Mucosa of stomach (tissue), 1 donor: ENCODE data around the gene AKAP13.

Source experiments
- H3K27me3 ChIP-seq: one replicate; pipeline ENCODE4 v1.7.0; 2013; ENCODE audit warnings: mild to moderate bottlenecking, low read length; ENCODE audit not compliant: control insufficient read depth, insufficient read depth
- H3K36me3 ChIP-seq: one replicate; pipeline ENCODE4 v1.7.0; 2013; ENCODE audit warnings: low read length; ENCODE audit not compliant: control insufficient read depth, insufficient read depth
- H3K4me1 ChIP-seq: one replicate; pipeline ENCODE4 v1.7.0; 2013; ENCODE audit warnings: mild to moderate bottlenecking, low read length; ENCODE audit not compliant: control insufficient read depth, insufficient read depth
- H3K4me3 ChIP-seq: one replicate; pipeline ENCODE4 v1.7.0; 2013; ENCODE audit warnings: low read length
- H3K9ac ChIP-seq: one replicate; pipeline ENCODE4 v1.7.0; 2013; ENCODE audit warnings: mild to moderate bottlenecking, low read length, moderate library complexity
- H3K9me3 ChIP-seq: one replicate; pipeline ENCODE4 v1.7.0; 2013; ENCODE audit warnings: mild to moderate bottlenecking, low read length, moderate library complexity; ENCODE audit not compliant: control insufficient read depth
- donor health status: Pancreatic carcinoma.

AKAP13 gene

GRCh38 chr15:85763673-85764633 is 383.6 kb downstream of the AKAP13 start:
- Histone ChIP-seq H3K4me3 (no peak overlapping the region), H3K9me3 (no peaks in the 10 kb centered on the region), H3K9ac (no peak overlapping the region), H3K4me1 (no peaks in the 10 kb centered on the region), H3K27me3 (no peaks in the 10 kb centered on the region), H3K36me3 (peaks cover 6% of the 10 kb centered on the region)

- Histone ChIP-seq H3K9me3 (no peaks in the 10 kb centered on the region), H3K4me1 (no peaks in the 10 kb centered on the region), H3K4me3 (no peak overlapping the region), H3K9ac (no peak overlapping the region), H3K27me3 (no peaks in the 10 kb centered on the region), H3K36me3 (peaks cover 5% of the 10 kb centered on the region)
Observed at GRCh38 chr15:85764649-85765277, 384.4 kb downstream of the AKAP13 start.

- Histone ChIP-seq H3K9ac (no peak overlapping the region), H3K9me3 (no peaks in the 10 kb centered on the region), H3K27me3 (no peaks in the 10 kb centered on the region), H3K4me1 (no peaks in the 10 kb centered on the region), H3K4me3 (no peak overlapping the region), H3K36me3 (no peaks in the 10 kb centered on the region)
Observed at GRCh38 chr15:85766001-85766831, 385.8 kb downstream of the AKAP13 start.

GRCh38 chr15:85767785-85768529 is 387.6 kb downstream of the AKAP13 start:
- H3K36me3 ChIP-seq: no peaks in the 10 kb centered on the region
- H3K4me1 ChIP-seq: peaks cover 10% of the 10 kb centered on the region

GRCh38 chr15:85768595-85769168 is 388.3 kb downstream of the AKAP13 start:
- H3K4me1 ChIP-seq: peaks cover 18% of the 10 kb centered on the region
- no peaks in the 10 kb centered on the region for H3K36me3 ChIP-seq
- H3K9ac ChIP-seq: no peak overlapping the region

More at GRCh38 chr15:85767785-85768529, 387.6 kb downstream of the AKAP13 start:
- H3K9me3 ChIP-seq: no peaks in the 10 kb centered on the region
- no peaks in the 10 kb centered on the region for H3K27me3 ChIP-seq
- no peak overlapping the region for H3K4me3 ChIP-seq
- no peak overlapping the region for H3K9ac ChIP-seq

GRCh38 chr15:85769182-85769900 is 388.9 kb downstream of the AKAP13 start:
- no peaks in the 10 kb centered on the region for H3K9me3 ChIP-seq
- no peak overlapping the region for H3K4me3 ChIP-seq
- peaks cover 18% of the 10 kb centered on the region for H3K4me1 ChIP-seq
- H3K36me3 ChIP-seq: no peaks in the 10 kb centered on the region
- no peak overlapping the region for H3K9ac ChIP-seq
- H3K27me3 ChIP-seq: no peaks in the 10 kb centered on the region

More at GRCh38 chr15:85768595-85769168, 388.3 kb downstream of the AKAP13 start:
- no peaks in the 10 kb centered on the region for H3K27me3 ChIP-seq
- H3K4me3 ChIP-seq: no peak overlapping the region
- no peaks in the 10 kb centered on the region for H3K9me3 ChIP-seq

GRCh38 chr15:85770096-85771041 is 390.0 kb downstream of the AKAP13 start:
- peaks cover 18% of the 10 kb centered on the region for H3K4me1 ChIP-seq
- H3K9me3 ChIP-seq: no peaks in the 10 kb centered on the region
- H3K36me3 ChIP-seq: no peaks in the 10 kb centered on the region
- H3K4me3 ChIP-seq: no peak overlapping the region
- no peaks in the 10 kb centered on the region for H3K27me3 ChIP-seq
- H3K9ac ChIP-seq: no peak overlapping the region

GRCh38 chr15:85771271-85771670 is 390.9 kb downstream of the AKAP13 start:
- Histone ChIP-seq H3K9ac (no peak overlapping the region), H3K36me3 (no peaks in the 10 kb centered on the region), H3K4me1 (peaks cover 18% of the 10 kb centered on the region), H3K9me3 (no peaks in the 10 kb centered on the region), H3K4me3 (no peak overlapping the region), H3K27me3 (no peaks in the 10 kb centered on the region)

GRCh38 chr15:85771781-85772445 is 391.5 kb downstream of the AKAP13 start:
- no peaks in the 10 kb centered on the region for H3K27me3 ChIP-seq
- H3K36me3 ChIP-seq: no peaks in the 10 kb centered on the region
- peaks cover 18% of the 10 kb centered on the region for H3K4me1 ChIP-seq
- no peaks in the 10 kb centered on the region for H3K9me3 ChIP-seq
- H3K4me3 ChIP-seq: no peak overlapping the region
- H3K9ac ChIP-seq: no peak overlapping the region
